Measurements from ENCODE around the gene B3GNT2.

GRCh38 chr2:62163106-62163831 lies 32.6 kb upstream of the B3GNT2 start:
- no peak for TF ChIP-seq CTCF (IDR thresholded peaks at IDR 0.05; ENCODE audit: poor library complexity, severe bottlenecking)
- no peak for TF ChIP-seq TAF1 (IDR thresholded peaks at IDR 0.05; ENCODE audit: low read depth)

Data from neural cell (in vitro differentiated cells).